Stimulated activated CD8-positive, alpha-beta memory T cell treated with anti-CD3 and anti-CD28 coated beads, Interleukin-7, amount 100 ng/mL, for 24 hours (primary cell): Measurements from ENCODE around the gene POFUT1.
A peak's percentile ranks its signal among the peaks of the same experiment; 100 is the strongest.
"Not testable (repeated sequence)": the region's sequence is repeated elsewhere in the genome, so short reads cannot be mapped to it uniquely, and the experiment has no call there.

Experiments
- DNase-seq: peaks from one replicate; pipeline ENCODE4 v3.0.0-alpha.2; 2020; ENCODE audit warnings: low read depth

The POFUT1 gene

GRCh38 chr20:32189123-32189410 lies 18.6 kb upstream of the POFUT1 start:
- no peak for DNase-seq

- no peak for DNase-seq
Observed at GRCh38 chr20:32189691-32190615, 17.7 kb upstream of the POFUT1 start.

GRCh38 chr20:32190616-32191415 lies 16.9 kb upstream of the POFUT1 start:
- DNase-seq: no peak

- DNase-seq: no peak
Observed at GRCh38 chr20:32191422-32191821, 16.3 kb upstream of the POFUT1 start.

GRCh38 chr20:32191873-32192272 lies 15.8 kb upstream of the POFUT1 start:
- no peak for DNase-seq

- no peak for DNase-seq
Observed at GRCh38 chr20:32192698-32193097, 15.0 kb upstream of the POFUT1 start.

- not testable (repeated sequence) for DNase-seq
Observed at GRCh38 chr20:32193336-32193735, 14.3 kb upstream of the POFUT1 start.

- no peak for DNase-seq
Observed at GRCh38 chr20:32193996-32194395, 13.7 kb upstream of the POFUT1 start.

GRCh38 chr20:32195581-32195980 lies 12.1 kb upstream of the POFUT1 start:
- no peak for DNase-seq

GRCh38 chr20:32196613-32197012 lies 11.1 kb upstream of the POFUT1 start:
- not testable (repeated sequence) for DNase-seq

- not testable (repeated sequence) for DNase-seq
Observed at GRCh38 chr20:32197136-32197535, 10.5 kb upstream of the POFUT1 start.

- DNase-seq: no peak
Observed at GRCh38 chr20:32199006-32199405, 8.7 kb upstream of the POFUT1 start.

GRCh38 chr20:32201296-32201976 lies 6.2 kb upstream of the POFUT1 start:
- DNase-seq: no peak

- no peak for DNase-seq
Observed at GRCh38 chr20:32201977-32202363, 5.7 kb upstream of the POFUT1 start.

GRCh38 chr20:32203356-32204204 lies 4.1 kb upstream of the POFUT1 start:
- no peak for DNase-seq

GRCh38 chr20:32204205-32205109 lies 3.2 kb upstream of the POFUT1 start:
- DNase-seq: peak; percentile 47

GRCh38 chr20:32205110-32205842 lies 2.4 kb upstream of the POFUT1 start:
- DNase-seq: no peak

- no peak for DNase-seq
Observed at GRCh38 chr20:32205843-32206759, 1.6 kb upstream of the POFUT1 start.
